DMS53 (cell line): Measurements from ENCODE around the gene MOGAT3.
A peak's percentile ranks its signal among the peaks of the same experiment; 100 is the strongest.

Experiments
- DNase-seq: peaks from one replicate; lab custom pipeline; 2025; lab: John Stamatoyannopoulos, UW

Gene MOGAT3

GRCh38 chr7:101172005-101172853, 28.6 kb downstream of the MOGAT3 start:
- peak; percentile 95 for DNase-seq

GRCh38 chr7:101171442-101171837, 29.4 kb downstream of the MOGAT3 start:
- peak; percentile 64 for DNase-seq

- no peak for DNase-seq
Measured at GRCh38 chr7:101170617-101171441, 30.0 kb downstream of the MOGAT3 start.

- DNase-seq = peak; percentile 84
Measured at GRCh38 chr7:101169838-101170551, 30.8 kb downstream of the MOGAT3 start.

DNA sequence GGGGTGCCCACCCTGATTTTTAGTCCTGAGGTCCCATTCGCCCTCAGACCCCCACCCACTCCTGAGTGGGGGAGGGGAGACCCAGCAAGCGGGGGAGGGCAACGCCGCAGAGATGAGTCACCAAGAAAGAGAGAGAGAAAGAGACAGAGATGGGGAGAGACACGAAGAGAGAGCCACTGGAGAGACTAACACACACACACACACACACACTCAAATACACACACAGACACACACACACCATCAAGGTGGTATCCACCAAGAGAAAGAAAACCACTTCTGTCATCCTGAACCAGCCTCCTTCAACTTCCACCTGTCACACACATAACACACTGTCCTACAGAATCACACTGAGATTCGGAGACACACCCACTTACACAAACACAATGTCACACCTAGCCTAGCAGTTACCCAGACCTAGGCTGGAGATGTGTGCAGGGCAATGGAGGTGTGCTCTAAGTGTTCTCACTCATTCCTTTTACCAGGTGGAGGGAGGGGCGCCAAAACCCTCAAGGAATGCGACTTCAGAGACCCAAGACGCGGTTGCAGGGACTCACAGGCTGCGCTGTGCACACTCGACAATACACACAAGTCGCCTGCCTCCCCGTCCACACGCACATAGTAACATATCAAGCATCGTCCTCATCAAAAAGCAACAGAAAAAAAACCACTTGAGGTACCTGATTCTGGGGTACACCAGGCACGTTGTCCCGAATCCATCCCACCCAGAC, 31.6 kb downstream of the MOGAT3 start:
- DNase-seq = peak; percentile 80

GRCh38 chr7:101168412-101169049, 32.3 kb downstream of the MOGAT3 start:
- no peak for DNase-seq

DNA sequence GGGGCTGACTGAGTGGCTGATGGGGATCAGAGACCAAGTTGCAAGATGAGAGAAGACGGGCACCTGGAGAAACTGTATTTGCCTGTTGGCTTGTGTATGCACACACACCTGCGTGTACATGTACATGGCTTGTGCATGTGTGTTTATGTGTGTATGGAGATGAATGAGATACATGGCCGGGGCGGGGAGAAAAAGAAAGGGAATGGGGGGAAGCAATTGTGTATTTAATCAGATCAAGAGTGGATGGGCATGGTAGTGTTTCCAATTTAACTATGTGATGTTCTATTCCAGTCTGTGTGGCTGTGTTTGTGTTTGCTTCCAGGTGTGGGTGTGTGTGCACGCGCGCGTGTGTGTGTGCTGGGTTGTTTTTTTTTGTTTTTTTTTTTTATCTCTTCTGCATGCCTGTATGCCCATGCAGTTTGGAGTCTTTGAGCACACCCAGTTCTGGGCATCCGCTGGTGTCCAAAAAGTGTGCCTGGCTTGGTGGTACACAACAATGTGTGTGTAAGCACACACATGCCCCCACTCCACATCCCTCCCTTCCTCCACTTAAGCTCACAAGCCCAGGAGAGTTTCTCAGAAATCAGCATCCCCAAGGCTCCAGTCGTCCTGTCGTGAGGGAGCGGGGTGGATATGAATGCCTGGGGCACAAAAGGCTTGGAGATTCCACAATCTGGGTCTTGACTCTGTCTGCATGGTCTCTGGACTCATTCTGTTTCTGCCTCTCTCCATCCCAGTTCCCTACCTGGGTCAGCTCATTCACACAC, 33.0 kb downstream of the MOGAT3 start:
- peak; percentile 49 for DNase-seq

DNA sequence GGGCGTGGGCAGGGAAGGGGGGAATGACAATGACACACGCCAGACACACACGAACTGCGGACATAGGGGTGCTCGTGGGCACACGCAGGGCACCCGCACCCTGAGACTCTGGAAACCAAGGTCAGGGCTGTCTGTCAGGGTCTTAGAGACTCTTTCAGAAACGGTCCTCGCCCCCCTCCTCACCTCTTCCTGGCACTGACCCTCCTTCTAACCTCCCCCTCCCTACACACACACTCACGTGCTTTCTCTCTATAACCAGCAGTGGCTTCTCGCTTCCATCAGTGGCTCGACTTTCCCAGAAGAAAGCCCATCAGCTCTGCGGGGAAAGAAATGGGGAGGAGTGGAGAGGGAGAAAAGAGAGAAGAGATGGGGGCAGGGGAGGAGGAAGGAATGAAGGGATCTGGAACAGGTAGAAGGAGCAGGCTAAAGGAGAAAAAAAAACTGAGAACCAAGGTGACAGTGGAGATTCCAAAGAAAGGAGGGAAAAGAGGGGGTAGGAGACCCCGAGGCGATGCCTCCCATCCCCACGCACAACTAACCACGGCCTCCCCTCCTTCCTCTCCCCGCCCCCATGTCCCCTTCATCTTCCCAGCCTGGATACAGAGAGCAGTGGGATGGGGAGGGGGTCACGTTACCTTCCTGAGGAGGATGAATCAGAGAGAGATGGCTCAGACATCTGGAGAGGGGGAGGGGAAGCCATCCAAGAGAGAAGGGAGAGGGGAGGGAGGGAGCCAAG, 33.8 kb downstream of the MOGAT3 start:
- peak; percentile 68 for DNase-seq

- no peak for DNase-seq
Measured at GRCh38 chr7:101166648-101166908, 34.3 kb downstream of the MOGAT3 start.

- DNase-seq = peak; percentile 62
Measured at GRCh38 chr7:101165958-101166647, 34.7 kb downstream of the MOGAT3 start.

DNA sequence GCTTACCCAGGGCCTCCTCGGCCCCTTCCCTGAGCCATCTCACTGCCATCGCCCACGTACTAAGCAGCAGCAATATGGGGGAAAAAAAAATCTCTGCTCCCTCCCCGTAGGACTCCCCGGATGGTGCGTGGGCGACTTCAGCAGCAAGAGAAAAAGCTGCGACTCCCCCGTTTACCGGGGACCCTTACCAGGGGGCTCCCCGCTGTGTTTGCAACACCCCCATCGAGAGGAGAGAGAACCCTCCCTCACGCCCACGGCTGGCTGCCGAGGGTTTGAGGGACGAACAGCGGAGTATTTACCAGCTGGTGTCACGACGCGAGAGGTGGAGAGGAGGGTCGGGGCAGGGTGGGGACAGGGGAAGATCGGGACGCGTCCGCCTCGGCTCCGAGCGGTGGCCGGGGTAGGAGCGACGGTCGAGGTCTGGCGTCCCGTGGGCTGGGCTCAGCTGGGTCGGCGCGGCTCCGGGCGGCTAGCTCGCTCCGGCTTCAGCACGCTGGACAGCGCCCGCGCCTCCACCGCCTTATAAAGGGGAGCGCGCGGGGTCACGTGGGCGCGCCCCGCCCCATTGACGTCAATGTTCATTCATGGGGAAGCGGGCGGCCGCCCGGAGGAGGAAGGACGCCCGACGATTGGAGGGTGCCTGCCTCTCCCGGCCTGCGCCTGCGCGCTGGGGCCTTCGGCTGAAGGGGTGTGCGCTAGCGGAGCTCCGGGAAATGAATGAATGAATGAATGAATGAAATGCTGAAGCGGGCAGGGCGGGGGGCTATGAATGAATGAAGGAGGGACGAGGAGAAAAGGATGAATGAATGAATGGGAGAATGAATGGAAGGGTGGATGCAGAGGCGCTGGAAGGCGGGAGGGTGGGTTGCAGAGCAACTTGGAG, 35.5 kb downstream of the MOGAT3 start, which contains the start of gene VGF:
TSS of gene VGF (minus strand) at position 495 of the 883 bp plus-strand sequence. CDS start 726 bp downstream, outside the sequence.
- peak; percentile 99 for DNase-seq

GRCh38 chr7:101164071-101164840, 36.6 kb downstream of the MOGAT3 start:
- DNase-seq = peak; percentile 84

GRCh38 chr7:101163279-101164070, 37.4 kb downstream of the MOGAT3 start:
- DNase-seq = peak; percentile 93

GRCh38 chr7:101162551-101163278, 38.1 kb downstream of the MOGAT3 start:
- DNase-seq = peak; percentile 96

- DNase-seq = no peak
Measured at GRCh38 chr7:101161692-101162471, 39.0 kb downstream of the MOGAT3 start.
